Ovary (tissue), 9 donors: Measurements from ENCODE around the gene SEZ6L2. TPM values are rescaled to one million over a fixed set of nuclear protein-coding genes. Genes with fewer than 3 reads are reported as not detected.

Experiments used
- DNase-seq, 5 donors: peaks; one replicate each; pipeline ENCODE4 v3.0.0-alpha.2; 2019 to 2020
- H3K27ac ChIP-seq, 2 donors: fragments of 200-600 bp; one replicate each; pipeline versions ENCODE4 v1.5.1 to v1.8.0; 2019 to 2022
- H3K27me3 ChIP-seq: fragments of 200-600 bp; one replicate; pipeline ENCODE4 v1.8.0; 2022
- H3K36me3 ChIP-seq: fragments of 200-600 bp; sonication (generic); one replicate; pipeline ENCODE4 v1.5.1; 2019
- H3K4me1 ChIP-seq: one replicate; pipeline ENCODE4 v1.8.1; 2013; ENCODE audit warnings: mild to moderate bottlenecking, moderate library complexity; ENCODE audit not compliant: insufficient read depth
- H3K4me3 ChIP-seq: fragments of 200-600 bp; sonication (generic); one replicate; pipeline ENCODE4 v1.5.1; 2017
- H3K9me3 ChIP-seq, 2 donors: fragments of 200-600 bp in 1 of 2; sonication (generic) in 1 of 2; one replicate each; pipeline versions ENCODE4 v1.5.1 to v1.8.1; 2013 to 2019; ENCODE audit warnings: mild to moderate bottlenecking in 1 of 2, moderate library complexity in 1 of 2
- EP300 ChIP-seq: sonication (generic); formaldehyde crosslinking; IDR thresholded peaks from one replicate; pipeline ENCODE4 v1.6.1; 2017; ENCODE audit warnings: antibody characterized with exemption
- POLR2A ChIP-seq: fragments of 450-650 bp; IDR thresholded peaks from one replicate; pipeline ENCODE4 v1.6.1; 2017; ENCODE audit warnings: antibody characterized with exemption, mild to moderate bottlenecking, moderate library complexity
- WGBS, 3 donors: extraction: QIAGEN DNeasy Blood & Tissue Kit in 1 of 3; methylation state at CpG; one replicate each; pipeline versions ENCODE4 v1.1.5 to v1.1.7; 2013 to 2017; 5-methylcytosine and 5-hydroxymethylcytosine counted together
- intact Hi-C, 4 donors: fragments of 100-400 bp; cut with DNase I; formaldehyde crosslinking; loops; one replicate each; pipeline versions ENCODE4 v1.11.0 to v1.15.1; 2022 to 2023
- polyA plus RNA-seq, 2 donors: library from polyadenylated mRNA; stranded (reverse); fragments of 200-250 nt in 1 of 2; fragments of 350-450 nt in 1 of 2; fragmentation: Illumina TruSeq in 1 of 2; extraction: RNeasy Lipid Tissue Mini Kit (QIAGEN cat#74804) in 1 of 2; gene quantifications; one replicate each; pipeline ENCODE4 v1.2.3, GENCODE V29; 2013 to 2014
- total RNA-seq, 7 donors: library from RNA; depleted of rRNA in 2 of 7; stranded (reverse); fragments of >200 nt in 2 of 7; fragmentation: NEBNext Ultra II Directional in 3 of 7; extraction: Animal tissue kit (Norgen Biotek cat#: 25700) in 3 of 7; gene quantifications; one replicate each; pipeline versions ENCODE4 v1.1.0 to v1.2.4, GENCODE V29; 2016 to 2023
- TF ChIP-seq, protein P1 (sequence below), 3 donors: fragments of 450-650 bp in 2 of 3; fragments of 200-600 bp in 1 of 3; IDR thresholded peaks; one replicate each; pipeline versions ENCODE4 v1.5.1 to v1.8.0; 2016 to 2022; ENCODE audit warnings: antibody characterized with exemption in 3 of 3, mild to moderate bottlenecking in 1 of 3
- donor health status: DM: no; HTN: no; CAD: no; lungs with moderate emphysema.
- donor health status: DM: no; HTN: no; CAD: no.
- donor health status: Bipolar disorder and iron deficiency.
- donor health status: DM: yes; HTN: yes; CAD: no.
- donor health status: DM: no; HTN: no; CAD: no.
- donor health status: DM: yes; HTN: yes; CAD: no.

The SEZ6L2 gene
- total and polyA plus RNA-seq, 9 donors, result 0.73 to 13.3 (median 3.1) TPM

DNA sequence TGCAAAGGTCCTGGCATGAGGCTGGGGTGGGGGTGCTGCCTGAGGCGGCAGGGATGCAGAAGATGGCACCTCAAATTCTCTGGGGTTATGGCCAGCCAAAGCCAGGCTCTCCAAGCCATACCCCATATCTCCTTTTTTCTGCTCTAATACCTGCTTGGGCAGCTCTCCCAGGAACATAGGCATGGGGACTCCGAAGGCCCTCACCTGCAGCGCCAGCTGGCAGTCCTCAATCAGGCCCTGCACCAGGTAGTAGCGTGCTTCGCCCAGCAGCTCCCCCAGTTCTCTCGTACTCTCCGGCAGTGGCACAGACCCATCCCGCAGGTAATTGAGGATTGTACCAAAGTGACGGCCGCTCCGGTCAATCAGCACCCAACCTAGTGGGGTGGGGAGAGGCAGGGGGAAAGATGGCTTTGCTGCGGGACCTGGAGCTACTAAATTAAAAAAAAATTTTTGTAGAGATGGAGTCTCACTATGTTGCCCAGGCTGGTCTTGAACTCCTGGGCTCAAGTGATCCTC is 23.7 kb upstream of the SEZ6L2 start:
- no peaks in the 10 kb centered on the region for H3K27me3 ChIP-seq
- no peak overlapping the region for H3K27ac ChIP-seq
- peak in 1 of 5 donors; percentile 16 for DNase-seq
- no peak overlapping the region for H3K4me3 ChIP-seq
- 94 to 97% (median 95%) methylated on average over 12 of the region's 12 CpGs for WGBS, 3 donors
- H3K36me3 ChIP-seq, result no peaks in the 10 kb centered on the region
- no peaks in the 10 kb centered on the region for H3K9me3 ChIP-seq
- intact Hi-C loops, result loop anchor here in 1 of 4 donors (10.0 kb wide), 1 partner anchor 82 kb away; no protein-coding TSS in a partner anchor
- H3K4me1 ChIP-seq, result peaks cover 13% of the 10 kb centered on the region
- TF ChIP-seq POLR2A, result no peak

DNA sequence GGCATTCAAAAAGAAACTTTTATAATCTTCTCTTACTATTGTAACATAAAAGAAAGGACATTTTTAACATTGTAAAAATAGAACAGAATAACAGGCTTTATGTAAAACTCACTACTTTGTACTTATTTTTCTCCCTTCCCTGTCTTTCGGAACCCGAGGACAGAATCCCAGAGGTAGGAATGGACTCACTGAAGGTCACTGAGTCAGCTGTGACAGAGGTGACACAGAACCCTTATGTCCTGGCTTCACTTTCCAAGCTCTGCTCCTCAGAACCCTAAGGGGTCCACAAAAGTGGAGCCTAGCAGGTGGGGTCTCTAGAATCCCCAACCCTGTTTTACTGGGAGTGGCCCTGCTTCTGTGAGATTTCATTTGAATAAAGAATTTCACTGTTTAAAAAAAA is 23.0 kb upstream of the SEZ6L2 start:
- Histone ChIP-seq H3K9me3 (no peaks in the 10 kb centered on the region), H3K36me3 (no peaks in the 10 kb centered on the region), H3K27ac (no peak overlapping the region), H3K4me1 (peaks cover 13% of the 10 kb centered on the region), H3K27me3 (no peaks in the 10 kb centered on the region), H3K4me3 (no peak overlapping the region)
- intact Hi-C loops, result loop anchor here in 1 of 4 donors (10.0 kb wide), 1 partner anchor 82 kb away; no protein-coding TSS in a partner anchor
- WGBS, 3 donors, result 87 to 91% (median 91%) methylated on average over 2 of the region's 2 CpGs
- no peak for DNase-seq
- TF ChIP-seq, protein P1, sequence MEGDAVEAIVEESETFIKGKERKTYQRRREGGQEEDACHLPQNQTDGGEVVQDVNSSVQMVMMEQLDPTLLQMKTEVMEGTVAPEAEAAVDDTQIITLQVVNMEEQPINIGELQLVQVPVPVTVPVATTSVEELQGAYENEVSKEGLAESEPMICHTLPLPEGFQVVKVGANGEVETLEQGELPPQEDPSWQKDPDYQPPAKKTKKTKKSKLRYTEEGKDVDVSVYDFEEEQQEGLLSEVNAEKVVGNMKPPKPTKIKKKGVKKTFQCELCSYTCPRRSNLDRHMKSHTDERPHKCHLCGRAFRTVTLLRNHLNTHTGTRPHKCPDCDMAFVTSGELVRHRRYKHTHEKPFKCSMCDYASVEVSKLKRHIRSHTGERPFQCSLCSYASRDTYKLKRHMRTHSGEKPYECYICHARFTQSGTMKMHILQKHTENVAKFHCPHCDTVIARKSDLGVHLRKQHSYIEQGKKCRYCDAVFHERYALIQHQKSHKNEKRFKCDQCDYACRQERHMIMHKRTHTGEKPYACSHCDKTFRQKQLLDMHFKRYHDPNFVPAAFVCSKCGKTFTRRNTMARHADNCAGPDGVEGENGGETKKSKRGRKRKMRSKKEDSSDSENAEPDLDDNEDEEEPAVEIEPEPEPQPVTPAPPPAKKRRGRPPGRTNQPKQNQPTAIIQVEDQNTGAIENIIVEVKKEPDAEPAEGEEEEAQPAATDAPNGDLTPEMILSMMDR (IDR thresholded peaks at IDR 0.05), result no peak
- TF ChIP-seq POLR2A (no peak), EP300 (no peak)

DNA sequence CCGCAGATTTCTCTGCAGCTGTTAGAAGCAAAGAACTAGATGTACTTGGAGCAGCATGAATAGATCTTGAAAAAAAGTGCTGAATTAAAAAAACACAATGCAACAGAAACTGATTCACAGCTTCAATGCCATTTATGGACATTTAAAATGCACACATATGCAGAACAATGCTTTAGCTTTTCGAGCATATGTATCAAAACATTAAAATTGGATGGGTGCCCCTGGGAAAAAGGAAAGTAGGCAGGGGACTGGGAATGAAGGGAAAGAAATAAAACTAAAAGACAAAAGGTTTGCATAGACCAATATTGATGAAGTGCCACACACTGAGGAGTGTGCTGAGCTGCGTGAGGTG is 21.7 kb upstream of the SEZ6L2 start:
- no peak for TF ChIP-seq EP300
- no peak for TF ChIP-seq POLR2A
- H3K9me3 ChIP-seq, result no peaks in the 10 kb centered on the region
- H3K27ac ChIP-seq, result no peak overlapping the region
- H3K4me3 ChIP-seq, result no peak overlapping the region
- intact Hi-C loops, result loop anchor here in 1 of 4 donors (10.0 kb wide), 1 partner anchor 84 kb away; no protein-coding TSS in a partner anchor
- no peaks in the 10 kb centered on the region for H3K27me3 ChIP-seq
- no peak for DNase-seq
- peaks cover 6% of the 10 kb centered on the region for H3K4me1 ChIP-seq
- WGBS, 3 donors, result 53 to 56% (median 55%) methylated on average over 3 of the region's 3 CpGs
- no peaks in the 10 kb centered on the region for H3K36me3 ChIP-seq

DNA sequence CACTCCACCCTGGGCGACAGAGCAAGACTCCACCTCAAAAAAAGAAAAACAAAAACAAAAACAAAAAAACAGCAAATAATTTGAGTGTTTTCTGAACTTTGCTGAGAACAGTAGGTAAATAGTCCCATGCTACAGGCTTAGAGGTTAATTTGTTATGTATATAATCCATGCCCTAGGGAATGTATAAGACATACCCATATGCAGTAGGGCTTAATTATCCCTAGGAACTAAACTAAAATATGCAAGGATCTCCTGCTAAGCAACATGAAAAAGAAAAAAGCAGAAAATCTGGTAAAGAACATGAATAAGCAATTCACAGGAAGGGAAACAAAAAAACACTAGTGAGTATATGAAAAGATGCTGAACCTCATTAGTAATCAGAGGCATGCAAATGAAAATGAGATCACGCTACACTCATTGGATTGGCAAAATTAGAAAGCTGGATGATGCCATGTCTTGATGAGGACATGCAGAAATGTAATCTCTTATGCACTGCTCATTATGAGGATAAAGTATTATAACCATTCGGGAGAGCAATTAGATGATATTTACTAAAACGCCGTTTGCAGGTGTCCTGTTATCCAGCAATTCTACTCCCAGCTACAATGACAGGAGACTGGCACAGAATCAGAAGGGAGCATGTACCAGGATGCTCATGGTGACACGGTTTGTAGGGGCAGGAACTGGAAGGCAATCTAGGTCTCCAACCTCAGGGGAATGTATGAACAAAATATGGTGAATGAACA is 21.1 kb upstream of the SEZ6L2 start:
- intact Hi-C loops, result loop anchor here in 1 of 4 donors (10.0 kb wide), 1 partner anchor 84 kb away; no protein-coding TSS in a partner anchor
- DNase-seq, result no peak
- Histone ChIP-seq H3K27me3 (no peaks in the 10 kb centered on the region), H3K4me1 (peaks cover 6% of the 10 kb centered on the region), H3K4me3 (no peak overlapping the region), H3K36me3 (no peaks in the 10 kb centered on the region), H3K9me3 (no peaks in the 10 kb centered on the region), H3K27ac (no peak overlapping the region)
- 69 to 78% (median 73%) methylated on average over 6 of the region's 6 CpGs for WGBS, 3 donors
- TF ChIP-seq EP300 (no peak), POLR2A (no peak)
- TF ChIP-seq, protein P1 (IDR thresholded peaks at IDR 0.05), result no peak

DNA sequence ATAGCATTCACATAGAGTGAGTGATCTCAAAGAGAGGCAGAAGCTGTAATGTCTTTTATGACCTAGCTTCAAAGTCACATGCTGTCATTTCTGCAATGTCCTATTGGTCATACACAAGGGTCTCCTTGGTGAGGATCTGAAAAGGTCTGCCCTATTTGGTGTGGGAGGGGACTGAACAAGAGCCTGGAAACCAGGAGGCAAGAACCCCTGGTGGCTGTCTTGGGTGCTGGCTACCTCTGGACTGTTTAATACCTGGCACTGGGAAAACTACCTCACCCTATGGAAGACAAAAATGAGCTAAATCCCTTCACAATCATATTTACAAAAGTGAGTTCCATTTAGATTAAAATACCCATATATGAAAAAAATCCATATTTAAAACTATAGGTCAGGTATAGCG is 17.6 kb upstream of the SEZ6L2 start:
- 94 to 98% (median 97%) methylated on average over 1 of the region's 1 CpG for WGBS, 3 donors
- H3K27ac ChIP-seq, result no peak overlapping the region
- TF ChIP-seq, protein P1 (IDR thresholded peaks at IDR 0.05), result no peak
- TF ChIP-seq POLR2A, result no peak
- no peak for TF ChIP-seq EP300
- no peaks in the 10 kb centered on the region for H3K27me3 ChIP-seq
- intact Hi-C loops, result no loop called here
- peak in 1 of 5 donors; percentile 1 for DNase-seq
- no peak overlapping the region for H3K4me3 ChIP-seq
- H3K36me3 ChIP-seq, result no peaks in the 10 kb centered on the region
- no peaks in the 10 kb centered on the region for H3K4me1 ChIP-seq
- H3K9me3 ChIP-seq, result no peaks in the 10 kb centered on the region
